Fibroblast of gingiva (primary cell): ENCODE results near the gene RINL.
"Not testable (repeated sequence)": the region's sequence is repeated elsewhere in the genome, so short reads cannot be mapped to it uniquely, and the experiment has no call there.

Experiments used
- DNase-seq: peaks from one replicate; pipeline ENCODE4 v3.0.0-alpha.2; 2011; ENCODE audit warnings: low read depth

Gene RINL

GRCh38 chr19:38875656-38876395 lies 2.2 kb downstream of the RINL start:
- no peak for DNase-seq

GRCh38 chr19:38873400-38873799 lies 4.7 kb downstream of the RINL start:
- DNase-seq = not testable (repeated sequence)

- no peak for DNase-seq
These were observed 7.5 kb downstream of the RINL start for GRCh38 chr19:38870612-38871011.

GRCh38 chr19:38869836-38870607 lies 8.1 kb downstream of the RINL start:
- DNase-seq = peak; percentile 45

GRCh38 chr19:38869160-38869835 lies 8.8 kb downstream of the RINL start:
- no peak for DNase-seq

- no peak for DNase-seq
These were observed 9.5 kb downstream of the RINL start for GRCh38 chr19:38868551-38868950.

GRCh38 chr19:38867171-38867780 lies 10.8 kb downstream of the RINL start:
- no peak for DNase-seq

- DNase-seq = no peak
These were observed 15.6 kb downstream of the RINL start for GRCh38 chr19:38862321-38863059.

- no peak for DNase-seq
These were observed 16.7 kb downstream of the RINL start for GRCh38 chr19:38861368-38861767.

GRCh38 chr19:38859631-38860204 lies 18.4 kb downstream of the RINL start:
- DNase-seq = not testable (repeated sequence)

- DNase-seq = no peak
These were observed 21.3 kb downstream of the RINL start for GRCh38 chr19:38856813-38857212.

- DNase-seq = not testable (repeated sequence)
These were observed 22.3 kb downstream of the RINL start for GRCh38 chr19:38855751-38856150.

- DNase-seq = not testable (repeated sequence)
These were observed 23.1 kb downstream of the RINL start for GRCh38 chr19:38854961-38855360.

- no peak for DNase-seq
These were observed 24.9 kb downstream of the RINL start for GRCh38 chr19:38853214-38853613.

GRCh38 chr19:38852231-38853044 lies 25.6 kb downstream of the RINL start:
- peak; percentile 71 for DNase-seq

GRCh38 chr19:38851622-38852230 lies 26.3 kb downstream of the RINL start:
- DNase-seq = peak; percentile 92

- no peak for DNase-seq
These were observed 27.0 kb downstream of the RINL start for GRCh38 chr19:38850976-38851621.

GRCh38 chr19:38850436-38850975 lies 27.6 kb downstream of the RINL start:
- no peak for DNase-seq

- peak; percentile 100 for DNase-seq
These were observed 28.1 kb downstream of the RINL start, which contains the start of gene HNRNPL for GRCh38 chr19:38849860-38850435. HNRNPL (minus strand) TSS chr19:38849986; CDS start chr19:38849966, 20 bp downstream.
